ENCODE results near the gene ZBED2.

The ZBED2 gene

GRCh38 chr3:111603679-111604078, 8.5 kb upstream of the ZBED2 start:
- DNase-seq (ENCODE audit: low spot score) = peak; percentile 10

- no peak for DNase-seq (ENCODE audit: low spot score)
Measured at GRCh38 chr3:111601810-111602209, 6.7 kb upstream of the ZBED2 start.

GRCh38 chr3:111598552-111598951, 3.4 kb upstream of the ZBED2 start:
- no peak for DNase-seq (ENCODE audit: low spot score)

DNA sequence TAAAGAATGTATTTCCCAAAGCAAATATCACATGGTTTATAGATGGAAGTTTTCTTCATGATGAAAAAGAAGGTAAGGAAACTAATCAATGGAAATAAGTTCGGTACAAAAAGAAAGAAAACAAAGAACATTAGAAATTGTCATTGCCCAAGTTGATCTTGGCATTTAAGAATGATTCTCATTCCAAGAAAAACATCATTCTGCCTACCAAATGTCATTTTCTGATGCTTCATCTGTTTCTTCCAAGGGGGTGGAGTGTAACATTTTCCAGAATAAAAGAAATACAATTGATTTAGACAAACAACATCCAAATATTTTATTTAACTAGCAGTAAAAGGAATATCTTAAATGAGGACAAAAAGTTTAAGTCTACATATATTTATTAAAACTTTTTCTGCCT, 3.0 kb upstream of the ZBED2 start:
- no peak for DNase-seq (ENCODE audit: low spot score)

GRCh38 chr3:111596328-111596727, 1.2 kb upstream of the ZBED2 start:
- no peak for DNase-seq (ENCODE audit: low spot score)

DNA sequence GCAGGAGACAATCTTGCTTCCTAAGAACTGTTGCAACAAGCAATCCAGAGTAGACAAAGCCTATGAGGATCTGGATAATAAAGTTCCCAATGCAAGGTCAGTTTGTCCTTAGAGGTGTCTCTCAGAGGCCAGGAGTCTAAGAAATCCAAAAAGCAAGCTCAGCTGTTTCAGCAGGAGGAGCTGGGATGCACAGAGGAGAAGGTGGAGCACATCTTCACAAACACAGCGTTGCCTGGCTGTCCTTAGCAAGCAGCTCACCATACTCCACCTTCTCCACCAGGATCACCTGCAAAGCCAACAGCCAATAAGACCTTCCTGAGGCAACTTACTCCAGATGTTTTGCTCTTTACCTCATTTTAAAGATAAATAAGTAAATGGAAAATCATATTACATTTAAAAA, 365 bp downstream of the ZBED2 start:
- no peak for DNase-seq (ENCODE audit: low spot score)

DNA sequence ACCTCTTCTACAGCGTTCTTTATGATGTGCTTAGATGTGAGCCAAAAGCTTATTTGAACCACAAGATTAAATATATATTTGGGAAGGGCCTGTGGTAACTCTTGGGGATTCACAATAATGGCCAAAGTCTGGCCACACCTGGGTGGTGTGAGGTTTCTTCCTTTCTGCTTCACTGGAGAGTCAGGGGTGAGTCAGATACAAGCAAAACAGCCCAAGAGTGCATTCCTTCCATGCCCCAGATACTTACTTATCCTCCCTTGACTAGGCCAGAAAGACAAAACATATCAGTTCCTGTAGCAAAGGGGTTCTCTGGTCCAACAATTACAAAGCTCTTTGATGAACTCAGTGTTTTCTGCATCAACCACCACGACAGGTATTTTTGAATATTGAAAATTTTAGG, 941 bp downstream of the ZBED2 start:
- DNase-seq (ENCODE audit: low spot score) = no peak

DNA sequence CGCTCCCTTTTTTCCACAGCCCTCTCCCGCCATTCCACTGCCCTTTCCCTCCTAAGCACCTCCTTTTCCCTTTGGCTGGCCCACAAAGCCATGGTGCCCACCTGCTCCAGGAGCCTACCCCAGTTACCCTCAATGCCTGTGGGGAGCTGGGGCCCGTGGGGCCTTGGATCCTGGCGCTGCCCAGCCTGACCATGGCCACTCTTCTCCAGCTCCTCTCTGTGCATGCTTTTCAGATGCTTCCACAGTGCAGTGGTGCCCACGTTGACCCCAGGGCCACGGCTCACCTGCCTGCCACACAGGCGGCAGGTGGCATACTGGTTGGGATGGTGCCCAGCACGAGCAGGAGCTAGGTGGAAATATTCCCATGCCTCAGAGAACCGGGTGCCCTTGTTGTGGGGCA, 1.5 kb downstream of the ZBED2 start:
- no peak for DNase-seq (ENCODE audit: low spot score)

DNA sequence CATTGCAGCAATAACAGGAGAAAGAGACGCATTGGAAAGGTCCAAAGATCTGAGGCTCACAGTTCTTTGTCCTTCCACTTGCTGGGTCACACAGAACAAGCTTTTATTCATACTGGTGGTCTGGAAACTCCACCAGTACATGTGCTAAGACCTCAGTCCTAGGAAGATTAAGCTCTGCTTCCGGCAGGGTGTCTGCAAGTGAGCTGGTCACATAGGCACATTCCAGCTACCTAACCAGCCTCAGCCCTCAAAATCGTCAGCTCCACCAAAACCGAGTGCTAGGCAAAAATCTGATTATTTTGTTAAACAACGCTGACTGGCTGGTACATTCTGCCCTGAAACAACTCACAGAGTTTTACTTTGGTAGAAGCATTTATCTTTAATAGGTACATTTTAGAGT, 2.2 kb downstream of the ZBED2 start:
- no peak for DNase-seq (ENCODE audit: low spot score)

- no peak for DNase-seq (ENCODE audit: low spot score)
Measured at GRCh38 chr3:111592143-111592542, 3.0 kb downstream of the ZBED2 start.

DNA sequence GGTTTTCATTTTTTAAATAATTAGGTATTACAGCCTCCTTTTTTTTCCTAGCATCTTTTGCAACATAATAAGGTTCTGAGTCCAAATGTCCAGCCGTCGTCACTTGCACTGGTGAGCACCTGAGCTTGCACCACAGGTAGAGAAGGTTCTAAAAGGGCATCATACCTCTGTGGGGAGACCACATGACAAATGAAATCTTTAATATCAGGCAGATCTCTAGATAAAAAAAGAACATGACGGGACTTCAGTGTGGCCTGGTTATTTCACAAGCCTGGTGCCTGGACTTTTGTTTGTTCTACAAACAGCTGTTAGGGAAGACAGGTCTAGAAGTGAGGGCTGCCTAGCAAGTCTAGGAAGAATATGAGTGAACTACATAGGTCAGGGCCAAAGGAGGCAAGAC, 3.6 kb downstream of the ZBED2 start:
- DNase-seq (ENCODE audit: low spot score) = no peak

GRCh38 chr3:111590143-111590491, 5.0 kb downstream of the ZBED2 start:
- no peak for DNase-seq (ENCODE audit: low spot score)

DNA sequence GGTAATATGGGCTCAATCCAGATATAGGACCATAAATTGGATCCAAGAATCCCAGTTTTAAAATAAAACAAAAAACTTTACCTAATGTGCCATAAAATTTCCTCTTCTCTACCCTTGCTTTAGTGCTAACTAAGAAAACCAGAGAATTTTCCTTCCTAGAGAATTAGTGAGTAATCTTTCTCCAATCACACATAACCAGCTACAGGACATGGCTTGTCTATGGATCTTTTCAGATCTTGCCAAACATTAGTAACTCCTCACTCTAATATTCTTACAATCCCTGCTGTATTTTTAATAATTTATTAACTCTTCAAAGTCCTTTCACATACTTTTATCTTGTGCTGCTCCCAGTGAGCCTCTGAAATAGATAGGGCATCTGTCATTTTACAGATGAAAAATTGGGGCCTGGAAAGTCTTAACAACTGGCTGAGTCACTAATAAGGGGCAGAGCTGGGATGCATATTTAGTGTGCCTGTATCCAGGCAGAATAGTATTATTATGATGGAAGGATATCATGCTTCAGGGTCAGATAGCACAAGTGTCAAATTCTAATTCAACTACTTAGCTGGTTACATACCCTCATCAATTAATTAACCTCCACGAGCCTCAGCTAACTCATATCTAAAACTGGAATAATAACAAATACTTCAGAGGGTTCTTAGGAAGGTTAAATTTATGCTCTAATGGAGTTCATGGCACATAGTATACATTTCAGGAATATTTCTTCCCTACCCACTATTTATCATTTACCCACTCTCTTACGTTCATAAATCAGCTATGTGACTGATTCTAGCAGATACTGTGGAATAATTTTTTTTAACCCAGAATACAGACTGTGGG, 5.6 kb downstream of the ZBED2 start:
- DNase-seq (ENCODE audit: low spot score) = no peak

DNA sequence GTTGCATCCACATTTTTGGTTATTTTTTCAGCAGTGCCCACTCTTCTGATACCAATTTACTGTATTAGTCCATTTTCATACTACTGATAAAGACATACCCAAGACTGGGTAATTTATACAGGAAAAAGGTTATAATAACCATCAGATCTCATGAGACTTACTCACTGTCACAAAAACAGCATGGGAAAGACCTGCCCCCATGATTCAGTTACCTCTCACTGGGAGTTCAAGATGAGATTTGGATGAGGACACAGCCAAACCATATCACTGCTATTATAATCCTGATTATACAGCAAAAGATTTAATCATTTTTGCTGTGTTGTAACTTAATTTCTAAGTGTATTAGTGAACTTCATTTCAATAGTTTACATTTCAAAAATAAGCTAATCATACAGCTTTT, 6.6 kb downstream of the ZBED2 start:
- no peak for DNase-seq (ENCODE audit: low spot score)

GRCh38 chr3:111585217-111585616, 9.9 kb downstream of the ZBED2 start:
- DNase-seq (ENCODE audit: low spot score) = no peak

GRCh38 chr3:111584744-111585143, 10.4 kb downstream of the ZBED2 start:
- DNase-seq (ENCODE audit: low spot score) = no peak

DNA sequence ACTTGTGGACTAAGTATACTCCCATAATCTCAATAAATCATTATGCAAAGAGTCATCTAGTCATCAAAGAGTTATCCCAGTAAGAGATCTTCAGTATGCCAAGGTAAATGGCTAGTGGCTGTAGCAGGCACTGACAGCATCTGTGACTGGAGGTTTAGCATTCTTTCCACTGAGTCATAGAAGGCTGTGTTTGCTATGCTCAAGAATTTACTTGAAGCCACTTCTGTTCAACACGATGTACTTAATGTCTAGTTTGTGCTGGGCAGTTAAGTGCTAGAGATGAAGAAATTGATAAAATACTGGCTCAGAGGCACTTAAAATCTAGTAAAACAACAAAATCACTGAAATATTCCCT, 13.0 kb downstream of the ZBED2 start:
- DNase-seq (ENCODE audit: low spot score) = no peak

DNA sequence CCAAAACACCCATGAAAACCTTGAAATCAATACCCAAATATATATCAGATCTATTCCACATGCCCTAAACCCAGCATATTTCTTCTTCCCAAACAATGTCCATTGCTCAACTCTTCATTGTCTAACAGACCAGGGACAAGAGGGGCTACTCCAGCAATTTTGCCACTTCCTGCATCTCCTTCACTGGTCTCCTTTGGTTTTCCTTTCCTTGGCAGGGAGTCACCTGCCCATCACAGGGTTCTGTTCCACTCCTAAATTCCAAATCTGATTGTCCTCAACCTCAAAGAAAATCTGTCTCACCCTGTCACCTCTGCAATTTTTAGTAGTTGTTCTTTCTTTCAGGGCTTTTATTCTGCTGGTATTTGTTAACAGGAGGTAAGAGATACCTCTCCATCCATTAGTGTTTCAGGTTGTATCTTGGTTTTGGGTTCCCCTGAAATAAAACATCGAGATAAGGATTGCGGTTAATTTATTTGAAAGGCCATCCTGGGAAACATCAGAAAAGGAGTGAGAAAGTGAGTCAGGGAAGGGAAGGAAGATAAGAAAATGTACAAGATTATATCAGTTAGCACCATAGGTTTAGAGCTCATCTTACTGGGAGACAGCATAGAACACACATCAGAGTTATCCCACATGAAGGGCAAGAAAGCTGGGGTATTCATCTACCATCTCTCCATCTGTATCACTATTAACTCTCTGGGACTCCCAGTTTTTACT, 13.6 kb downstream of the ZBED2 start:
- DNase-seq (ENCODE audit: low spot score) = no peak

- DNase-seq (ENCODE audit: low spot score) = no peak
Measured at GRCh38 chr3:111579495-111579894, 15.7 kb downstream of the ZBED2 start.

GRCh38 chr3:111578867-111579266, 16.3 kb downstream of the ZBED2 start:
- DNase-seq (ENCODE audit: low spot score) = no peak

DNA sequence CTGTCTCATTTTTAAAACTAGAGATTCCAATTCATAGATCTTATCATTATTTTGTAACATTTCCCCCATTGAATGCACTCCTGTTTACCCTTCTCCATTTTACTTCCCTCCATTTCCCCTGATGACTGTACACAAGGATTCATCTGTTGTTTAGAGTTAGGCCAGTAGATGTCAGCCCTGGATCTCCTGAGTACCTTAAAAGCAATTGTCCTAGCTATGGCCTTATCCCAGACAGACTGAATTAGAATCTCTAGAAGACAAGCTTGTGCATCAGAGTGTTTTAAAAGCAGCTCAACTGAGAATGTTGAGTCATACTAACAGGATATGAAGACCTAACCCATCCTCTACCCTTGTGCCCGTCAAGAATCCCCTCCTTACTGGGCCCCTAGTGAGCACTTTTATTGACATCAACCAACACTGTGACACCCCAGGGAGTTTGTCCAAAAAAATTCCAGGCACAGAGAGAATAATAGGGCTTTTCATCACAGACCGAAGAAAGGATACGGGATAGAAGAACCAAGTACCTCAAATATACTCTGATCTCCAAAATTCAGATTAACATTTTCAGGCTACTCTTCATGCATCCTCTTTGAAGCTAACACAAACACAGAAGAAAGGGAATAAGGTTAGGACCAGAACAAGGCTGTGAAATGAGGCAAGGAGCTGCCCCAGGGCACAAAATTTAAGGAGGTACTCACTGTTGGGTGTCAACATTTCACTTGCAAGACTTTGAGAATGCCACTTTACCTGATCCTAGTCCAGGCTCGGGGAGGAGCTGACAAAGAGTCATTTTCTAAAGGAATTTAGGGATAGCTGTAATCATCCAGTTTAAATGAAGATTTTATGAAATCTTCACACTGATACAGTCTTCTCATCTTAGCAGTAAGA, 17.1 kb downstream of the ZBED2 start:
- DNase-seq (ENCODE audit: low spot score) = peak; percentile 38

- DNase-seq (ENCODE audit: low spot score) = no peak
Measured at GRCh38 chr3:111577113-111577512, 18.0 kb downstream of the ZBED2 start.

DNA sequence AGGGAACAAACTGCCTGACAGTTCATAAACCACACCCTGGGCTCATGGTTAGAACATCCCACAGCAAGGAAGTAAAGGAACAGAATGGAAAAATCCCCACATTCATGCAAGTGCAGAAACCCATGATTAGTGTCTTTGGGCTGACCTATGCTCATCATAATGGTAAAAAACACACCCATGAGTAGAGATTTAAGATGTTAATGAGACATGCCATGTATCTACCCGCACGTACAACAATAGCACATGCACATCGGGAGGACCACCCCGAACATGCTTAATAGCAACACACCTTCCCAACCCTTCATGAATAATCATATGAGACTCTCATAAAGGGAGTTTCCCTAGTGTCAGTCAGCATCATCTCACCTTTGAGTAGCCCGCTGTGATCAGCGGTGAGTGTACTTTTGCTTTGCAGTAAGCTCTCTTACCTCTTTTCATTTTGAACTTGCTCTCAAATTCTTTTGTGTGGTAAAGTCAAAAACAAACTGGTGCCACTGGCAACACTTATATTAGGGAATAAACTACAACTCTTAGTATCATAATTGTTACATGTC, 23.2 kb downstream of the ZBED2 start:
- DNase-seq (ENCODE audit: low spot score) = no peak
